ENCODE measurements around the gene KCTD17. TPM values are rescaled to one million over a fixed set of nuclear protein-coding genes. Genes with fewer than 3 reads are reported as not detected.

The KCTD17 gene
- total RNA-seq, 3 donors from 2014 or later: 8.2 to 17.4 (median 11.1) TPM

DNA sequence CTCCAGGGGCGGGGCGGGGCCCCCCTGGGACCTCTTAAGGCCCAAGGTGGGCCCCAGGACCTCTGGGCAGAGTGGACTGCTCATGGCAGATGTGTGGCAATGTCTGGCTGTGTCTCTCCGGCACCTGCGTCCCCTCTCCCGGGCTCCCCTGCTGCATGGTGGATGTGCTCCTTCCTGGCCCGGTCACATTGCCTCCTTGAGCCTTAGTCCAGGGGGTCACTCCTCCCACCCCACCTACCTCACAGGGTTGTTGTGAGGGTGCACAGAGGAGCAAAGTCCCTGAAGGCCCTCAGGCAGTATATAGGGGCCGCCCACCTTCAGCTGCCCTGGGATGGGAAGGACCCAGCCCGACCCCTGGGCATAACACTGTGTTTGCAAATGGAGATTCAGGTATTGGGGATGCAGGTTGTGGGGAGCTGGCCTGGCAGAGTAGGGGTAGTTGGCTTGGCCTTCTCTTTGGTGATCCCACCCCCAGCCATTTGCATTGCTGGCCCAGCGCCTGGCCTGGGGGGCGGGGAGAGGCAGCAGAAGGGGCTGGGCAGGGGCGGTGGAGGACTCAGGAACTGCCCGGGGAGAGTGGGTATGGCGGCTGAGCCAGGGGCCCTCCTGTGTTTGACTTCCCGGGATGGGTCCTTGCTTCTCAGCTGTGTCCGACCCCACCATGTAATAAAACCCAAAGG lies 11.3 kb downstream of the KCTD17 start:
- H3K27me3 ChIP-seq: peaks cover 0 to 5% of the 10 kb centered on the region in 2 donors
- no peaks in the 10 kb centered on the region for H3K36me3 ChIP-seq
- no peak for DNase-seq (ENCODE audit: low spot score in 2 of 2)
- H3K9me3 ChIP-seq: no peaks in the 10 kb centered on the region
- no peak overlapping the region for H3K4me3 ChIP-seq
- intact Hi-C loops (cut with DNase I; ENCODE audit: low total_unique reads): no loop called here
- no peak for TF ChIP-seq POLR2AphosphoS5 (IDR thresholded peaks at IDR 0.05)
- no peak for TF ChIP-seq POLR2A (IDR thresholded peaks at IDR 0.05)
- TF ChIP-seq, protein P1, sequence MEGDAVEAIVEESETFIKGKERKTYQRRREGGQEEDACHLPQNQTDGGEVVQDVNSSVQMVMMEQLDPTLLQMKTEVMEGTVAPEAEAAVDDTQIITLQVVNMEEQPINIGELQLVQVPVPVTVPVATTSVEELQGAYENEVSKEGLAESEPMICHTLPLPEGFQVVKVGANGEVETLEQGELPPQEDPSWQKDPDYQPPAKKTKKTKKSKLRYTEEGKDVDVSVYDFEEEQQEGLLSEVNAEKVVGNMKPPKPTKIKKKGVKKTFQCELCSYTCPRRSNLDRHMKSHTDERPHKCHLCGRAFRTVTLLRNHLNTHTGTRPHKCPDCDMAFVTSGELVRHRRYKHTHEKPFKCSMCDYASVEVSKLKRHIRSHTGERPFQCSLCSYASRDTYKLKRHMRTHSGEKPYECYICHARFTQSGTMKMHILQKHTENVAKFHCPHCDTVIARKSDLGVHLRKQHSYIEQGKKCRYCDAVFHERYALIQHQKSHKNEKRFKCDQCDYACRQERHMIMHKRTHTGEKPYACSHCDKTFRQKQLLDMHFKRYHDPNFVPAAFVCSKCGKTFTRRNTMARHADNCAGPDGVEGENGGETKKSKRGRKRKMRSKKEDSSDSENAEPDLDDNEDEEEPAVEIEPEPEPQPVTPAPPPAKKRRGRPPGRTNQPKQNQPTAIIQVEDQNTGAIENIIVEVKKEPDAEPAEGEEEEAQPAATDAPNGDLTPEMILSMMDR (IDR thresholded peaks at IDR 0.05): no peak
- H3K4me1 ChIP-seq: no peaks in the 10 kb centered on the region
- H3K27ac ChIP-seq: no peak overlapping the region

- TF ChIP-seq POLR2AphosphoS5 (IDR thresholded peaks at IDR 0.05) (no peak), POLR2A (IDR thresholded peaks at IDR 0.05) (no peak)
- TF ChIP-seq, protein P1 (IDR thresholded peaks at IDR 0.05): no peak
- peaks cover 0 to 14% of the 10 kb centered on the region in 2 donors for H3K27me3 ChIP-seq
- H3K9me3 ChIP-seq: no peaks in the 10 kb centered on the region
- H3K36me3 ChIP-seq: no peaks in the 10 kb centered on the region
- intact Hi-C loops (cut with DNase I; ENCODE audit: low total_unique reads): no loop called here
- H3K27ac ChIP-seq: no peak overlapping the region
- H3K4me3 ChIP-seq: no peak overlapping the region
- H3K4me1 ChIP-seq: no peaks in the 10 kb centered on the region
- no peak for DNase-seq (ENCODE audit: low spot score in 2 of 2)
Observed at GRCh38 chr22:37063431-37064420, 12.2 kb downstream of the KCTD17 start.

DNA sequence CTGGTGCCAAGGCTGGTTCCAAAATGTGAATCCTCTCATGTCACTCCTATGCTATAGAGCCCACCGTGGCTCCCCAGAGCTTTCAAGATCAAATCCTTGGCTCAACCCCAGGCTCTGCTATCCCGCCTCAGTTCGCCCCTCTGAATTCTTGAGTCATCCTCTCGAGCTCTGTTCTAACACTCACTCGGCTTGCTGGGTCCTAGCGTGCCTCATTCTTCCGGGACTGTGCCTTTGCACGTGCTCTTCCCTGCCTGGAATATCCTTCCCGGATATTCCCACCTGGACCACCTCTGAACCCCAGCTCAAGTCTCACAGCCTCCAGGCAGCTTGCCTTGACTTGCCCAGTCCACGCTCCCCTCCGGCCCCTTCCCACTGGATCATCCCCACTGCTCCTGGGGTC lies 13.0 kb downstream of the KCTD17 start:
- no peak for DNase-seq (ENCODE audit: low spot score in 2 of 2)
- H3K36me3 ChIP-seq: no peaks in the 10 kb centered on the region
- H3K9me3 ChIP-seq: no peaks in the 10 kb centered on the region
- intact Hi-C loops (cut with DNase I; ENCODE audit: low total_unique reads): no loop called here
- H3K4me3 ChIP-seq: no peak overlapping the region
- no peak overlapping the region for H3K27ac ChIP-seq
- H3K27me3 ChIP-seq: peaks cover 2 to 22% of the 10 kb centered on the region in 2 donors
- TF ChIP-seq POLR2AphosphoS5 (IDR thresholded peaks at IDR 0.05) (no peak), POLR2A (IDR thresholded peaks at IDR 0.05) (no peak)
- TF ChIP-seq, protein P1 (IDR thresholded peaks at IDR 0.05): no peak
- H3K4me1 ChIP-seq: no peaks in the 10 kb centered on the region

- TF ChIP-seq, protein P1 (IDR thresholded peaks at IDR 0.05): no peak
- no peak for TF ChIP-seq POLR2AphosphoS5 (IDR thresholded peaks at IDR 0.05)
- no peak for TF ChIP-seq POLR2A (IDR thresholded peaks at IDR 0.05)
- intact Hi-C loops (cut with DNase I; ENCODE audit: low total_unique reads): no loop called here
- Histone ChIP-seq H3K9me3 (no peaks in the 10 kb centered on the region), H3K4me1 (no peaks in the 10 kb centered on the region), H3K27ac (no peak overlapping the region), H3K36me3 (no peaks in the 10 kb centered on the region), H3K4me3 (no peak overlapping the region), H3K27me3 (peaks cover 2 to 28% of the 10 kb centered on the region in 2 donors)
- DNase-seq (ENCODE audit: low spot score in 2 of 2): no peak
Observed at GRCh38 chr22:37065180-37065579, 13.6 kb downstream of the KCTD17 start.

DNA sequence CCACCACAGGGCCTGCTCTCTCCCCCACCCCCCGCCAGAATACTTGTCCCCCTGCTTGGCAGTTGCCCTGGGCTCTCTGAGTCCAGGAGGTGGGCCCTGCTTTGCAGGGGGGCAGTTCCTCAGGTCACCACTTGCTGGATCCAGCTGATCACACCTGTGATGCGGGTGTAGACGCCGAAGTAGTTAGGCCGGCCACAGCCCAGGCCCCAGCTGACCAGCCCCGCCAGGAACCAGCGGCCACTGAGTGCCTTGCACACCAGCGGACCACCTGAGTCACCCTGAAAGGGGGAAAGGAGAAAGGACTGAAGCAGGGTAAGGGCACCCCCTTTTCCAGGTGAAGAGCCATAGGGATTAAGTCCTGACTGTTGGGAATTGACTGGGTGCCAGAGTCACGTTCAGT lies 14.4 kb downstream of the KCTD17 start:
- DNase-seq (ENCODE audit: low spot score in 2 of 2): no peak
- H3K4me3 ChIP-seq: no peak overlapping the region
- H3K9me3 ChIP-seq: no peaks in the 10 kb centered on the region
- no peak overlapping the region for H3K27ac ChIP-seq
- no peaks in the 10 kb centered on the region for H3K36me3 ChIP-seq
- intact Hi-C loops (cut with DNase I; ENCODE audit: low total_unique reads): no loop called here
- no peaks in the 10 kb centered on the region for H3K4me1 ChIP-seq
- peaks cover 2 to 36% of the 10 kb centered on the region in 2 donors for H3K27me3 ChIP-seq
- TF ChIP-seq POLR2AphosphoS5 (IDR thresholded peaks at IDR 0.05) (no peak), POLR2A (IDR thresholded peaks at IDR 0.05) (no peak)
- TF ChIP-seq, protein P1 (IDR thresholded peaks at IDR 0.05): no peak
